SH-SY5Y (cell line): Measurements from ENCODE around the gene ANTXR2.

Experiments
- GATA2 ChIP-seq: IDR thresholded peaks from 2 replicates; pipeline ENCODE4 v1.6.1; 2011; ENCODE audit warnings: mild to moderate bottlenecking, low read depth, low read length
- GATA3 ChIP-seq: IDR thresholded peaks from 2 replicates; pipeline ENCODE4 v1.6.1; 2011; ENCODE audit warnings: low read depth, mild to moderate bottlenecking, low read length, moderate library complexity

- no peak for TF ChIP-seq GATA2
- no peak for TF ChIP-seq GATA3
Measured at GRCh38 chr4:79923281-79923680, 149.7 kb downstream of the ANTXR2 start.
